Urinary bladder (tissue), 4 donors: Measurements from ENCODE around the gene BCL10. TPM values are rescaled to one million over a fixed set of nuclear protein-coding genes. Genes with fewer than 3 reads are reported as not detected.
"Not testable (repeated sequence)": the region's sequence is repeated elsewhere in the genome, so short reads cannot be mapped to it uniquely, and the experiment has no call there.

Source experiments
- DNase-seq: peaks from one replicate; pipeline ENCODE4 v3.0.0-alpha.2; 2015; ENCODE audit errors: extremely low spot score
- H3K27ac ChIP-seq: one replicate; pipeline ENCODE4 v1.5.1; 2013; ENCODE audit warnings: low read depth, mild to moderate bottlenecking, moderate library complexity
- H3K36me3 ChIP-seq: one replicate; pipeline ENCODE4 v1.6.1; 2013; ENCODE audit warnings: mild to moderate bottlenecking, moderate library complexity; ENCODE audit not compliant: insufficient read depth
- H3K4me1 ChIP-seq: one replicate; pipeline ENCODE4 v1.6.1; 2013; ENCODE audit warnings: mild to moderate bottlenecking, moderate library complexity; ENCODE audit not compliant: insufficient read depth
- H3K4me3 ChIP-seq: one replicate; pipeline ENCODE4 v1.5.1; 2013; ENCODE audit warnings: low read depth, low read length
- WGBS: extraction: QIAGEN DNeasy Blood & Tissue Kit; methylation state at CpG from one replicate; pipeline ENCODE4 v1.1.7; 2013; 5-methylcytosine and 5-hydroxymethylcytosine counted together
- polyA plus RNA-seq: library from polyadenylated mRNA; stranded (reverse); fragments of 200-250 nt; gene quantifications from one replicate; pipeline ENCODE4 v1.2.3, GENCODE V29; 2013
- total RNA-seq: library from RNA; depleted of rRNA; stranded (reverse); fragments of >200 nt; gene quantifications from one replicate; pipeline ENCODE4 v1.2.3, GENCODE V29; 2014
- donor health status: healthy with polysubstance abuse.
- donor health status: healthy.

The BCL10 gene
- total and polyA plus RNA-seq, 2 donors, result 9.6 to 36.6 TPM

DNA sequence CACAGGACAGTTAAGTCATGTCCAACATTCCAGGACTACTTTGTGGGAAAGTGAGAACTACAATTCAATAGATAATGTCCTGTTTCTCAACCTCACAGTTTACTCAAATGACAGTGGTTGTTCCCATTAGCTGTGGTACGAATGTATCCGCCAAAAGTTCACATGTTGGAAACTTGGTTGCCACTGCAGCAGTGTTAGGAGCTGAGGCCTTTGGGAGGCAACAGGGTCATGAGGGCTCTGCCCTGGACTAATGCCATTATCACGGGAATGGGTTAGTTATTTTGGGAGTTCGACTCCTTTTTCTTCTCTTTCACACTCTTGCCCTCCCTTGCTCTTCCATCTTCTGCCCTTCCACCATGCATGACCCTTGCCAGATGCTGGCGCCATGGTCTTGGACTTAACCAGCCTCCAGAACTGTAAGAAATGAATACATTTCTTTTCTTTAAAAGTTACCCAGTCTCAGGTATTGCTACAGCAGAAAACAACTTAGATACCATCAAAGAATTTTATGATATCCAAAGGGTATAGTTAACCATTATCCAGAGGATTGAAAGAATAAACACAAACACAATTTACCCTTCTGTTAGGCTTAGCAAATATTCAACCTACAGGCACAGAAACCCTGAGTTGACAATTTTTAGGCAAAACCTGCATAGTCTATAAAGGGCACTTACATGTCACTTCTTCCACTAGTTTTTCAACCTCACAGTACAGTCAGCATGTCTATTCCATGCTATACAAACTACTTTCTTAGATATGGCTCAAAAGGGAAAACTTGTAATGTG, 7.4 kb downstream of the BCL10 start:
- no peak overlapping the region for H3K27ac ChIP-seq
- no peak for DNase-seq
- no peak overlapping the region for H3K4me3 ChIP-seq
- no peaks in the 10 kb centered on the region for H3K4me1 ChIP-seq
- 91% methylated on average over 5 of the region's 5 CpGs for WGBS
- peaks cover 3% of the 10 kb centered on the region for H3K36me3 ChIP-seq

DNA sequence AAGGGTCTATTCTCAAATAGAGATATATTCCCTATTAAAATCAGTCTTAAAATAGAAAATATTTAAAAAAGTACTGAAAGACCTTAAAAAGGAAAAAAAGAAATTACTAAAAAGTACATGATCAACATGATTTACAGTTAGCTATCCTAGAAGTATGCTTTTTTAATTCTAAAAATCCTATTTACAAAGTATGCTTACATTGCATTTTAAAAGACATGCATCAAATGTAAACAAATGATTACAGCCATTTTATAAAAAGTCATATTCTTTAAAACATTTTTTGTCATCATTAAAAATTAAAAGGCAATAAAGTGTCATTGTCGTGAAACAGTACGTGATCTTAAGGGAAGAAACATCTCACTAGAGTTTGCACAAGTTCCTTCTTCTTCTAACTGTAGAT, 9.1 kb downstream of the BCL10 start:
- H3K4me3 ChIP-seq, result no peak overlapping the region
- 87% methylated on average over 2 of the region's 2 CpGs for WGBS
- DNase-seq, result no peak
- H3K27ac ChIP-seq, result no peak overlapping the region
- H3K4me1 ChIP-seq, result no peaks in the 10 kb centered on the region
- H3K36me3 ChIP-seq, result peaks cover 3% of the 10 kb centered on the region

GRCh38 chr1:85264150-85264549, 12.3 kb downstream of the BCL10 start:
- Histone ChIP-seq H3K36me3 (peaks cover 3% of the 10 kb centered on the region), H3K4me1 (no peaks in the 10 kb centered on the region), H3K4me3 (no peak overlapping the region), H3K27ac (no peak overlapping the region)
- DNase-seq, result no peak
- 90% methylated on average over 2 of the region's 2 CpGs for WGBS

DNA sequence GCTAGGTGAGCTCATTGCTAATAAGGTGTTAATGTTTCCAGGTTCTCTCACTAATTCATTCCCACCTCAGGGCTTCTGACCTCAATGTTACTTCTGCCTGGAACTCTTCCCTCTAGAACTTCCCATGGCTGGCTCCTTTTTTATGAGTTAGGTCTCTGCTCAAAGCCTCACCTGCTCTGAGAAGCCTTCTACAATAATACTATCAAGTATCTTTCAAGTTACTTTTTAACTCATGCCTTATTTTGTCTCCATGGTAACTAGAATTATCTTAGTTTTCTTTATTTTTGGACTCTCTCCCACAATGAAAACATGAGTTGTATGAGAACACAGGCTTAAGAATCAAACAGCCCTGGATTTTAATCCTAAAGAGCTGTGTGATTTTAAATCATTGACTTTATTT, 13.4 kb downstream of the BCL10 start:
- peaks cover 3% of the 10 kb centered on the region for H3K36me3 ChIP-seq
- H3K4me1 ChIP-seq, result no peaks in the 10 kb centered on the region
- DNase-seq, result no peak
- no peak overlapping the region for H3K27ac ChIP-seq
- no peak overlapping the region for H3K4me3 ChIP-seq

- Histone ChIP-seq H3K4me3 (peak overlapping the region; percentile 100), H3K4me1 (no peaks in the 10 kb centered on the region), H3K27ac (peak overlapping the region; percentile 15), H3K36me3 (peaks cover 2% of the 10 kb centered on the region)
- WGBS, result 15% methylated on average over 7 of the region's 7 CpGs
- peak; percentile 50 for DNase-seq
These were observed 16.5 kb downstream of the BCL10 start for GRCh38 chr1:85259912-85260274.

DNA sequence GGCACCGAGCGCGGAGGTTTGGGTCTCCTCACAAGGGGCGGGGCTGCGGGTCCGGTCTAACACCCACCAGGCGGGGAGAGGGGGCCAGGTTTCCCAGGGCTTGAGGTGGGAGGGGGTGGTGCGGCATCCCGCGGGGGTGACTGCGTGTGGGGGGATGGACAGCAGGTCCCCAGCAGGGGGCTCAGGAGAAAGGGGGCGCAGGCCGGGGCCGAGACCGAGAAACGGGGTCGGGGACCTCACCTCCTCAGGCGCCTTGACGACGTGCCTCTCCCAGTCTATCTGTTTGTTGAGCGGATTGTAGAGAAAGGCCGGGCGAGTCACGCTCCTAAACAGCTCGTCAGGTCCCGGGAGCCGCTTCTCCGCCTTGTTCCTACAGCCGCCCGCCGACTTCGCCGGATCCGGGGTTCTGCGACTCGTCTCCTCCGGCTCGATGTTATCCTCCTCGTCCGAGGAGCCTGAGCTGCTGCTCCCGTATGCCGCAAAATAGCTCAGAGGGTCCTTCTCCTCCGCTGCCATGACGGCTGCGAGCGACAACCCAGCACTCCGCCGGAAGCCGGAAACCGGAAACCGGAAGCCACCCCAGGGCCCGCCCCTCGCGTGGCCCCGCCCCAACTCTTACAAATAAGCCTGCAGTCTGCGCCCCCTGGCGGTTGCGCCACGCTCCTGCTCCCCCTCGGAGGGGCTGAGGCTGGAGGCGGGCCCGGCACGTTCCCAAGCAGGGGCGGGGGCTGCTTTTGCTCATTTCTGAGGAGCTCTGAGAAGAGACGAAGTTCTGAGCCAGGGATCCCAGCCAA, 17.1 kb downstream of the BCL10 start, which contains the start of gene C1orf52:
Gene C1orf52, minus strand, starts transcription at position 545 of the 794 bp plus-strand sequence. Its CDS starts 29 bp downstream, at position 516.
- WGBS, result under 1% methylated on average over 65 of the region's 65 CpGs
- no peaks in the 10 kb centered on the region for H3K4me1 ChIP-seq
- H3K4me3 ChIP-seq, result peak within 1 kb of the TSS; percentile 100
- H3K36me3 ChIP-seq, result peaks cover 2% of the 10 kb centered on the region
- peak within 1 kb of the TSS; percentile 64 for H3K27ac ChIP-seq
- DNase-seq, result peak; percentile 87

- Histone ChIP-seq H3K4me1 (no peaks in the 10 kb centered on the region), H3K27ac (no peak overlapping the region), H3K36me3 (peaks cover 2% of the 10 kb centered on the region), H3K4me3 (peak overlapping the region; percentile 100)
- DNase-seq, result no peak
- 3% methylated on average over 19 of the region's 19 CpGs for WGBS
These were observed 17.8 kb downstream of the BCL10 start for GRCh38 chr1:85258536-85259117.

DNA sequence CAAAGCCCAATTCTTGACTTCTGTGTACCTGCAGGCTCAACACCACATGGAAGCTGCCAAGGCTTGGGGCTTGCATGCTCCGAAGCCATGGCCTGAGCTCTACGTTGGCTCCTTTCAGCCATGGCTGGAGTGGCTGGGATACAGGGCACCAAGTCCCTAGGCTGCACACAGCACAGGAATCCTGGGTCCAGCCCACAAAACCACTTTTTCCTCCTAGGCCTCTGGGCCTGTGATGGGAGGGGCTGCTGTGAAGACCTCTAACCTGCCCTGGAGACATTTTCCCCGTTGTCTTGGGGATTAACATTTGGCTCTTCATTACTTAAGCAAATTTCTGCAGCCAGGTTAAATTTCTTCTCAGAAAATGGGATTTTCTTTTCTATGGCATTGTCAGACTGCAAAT, 27.4 kb downstream of the BCL10 start:
- not testable (repeated sequence) for H3K36me3 ChIP-seq, H3K4me1 ChIP-seq, H3K4me3 ChIP-seq, H3K27ac ChIP-seq, DNase-seq
- WGBS, result 86% methylated on average over 3 of the region's 3 CpGs

- H3K4me1 ChIP-seq, result no peaks in the 10 kb centered on the region
- H3K4me3 ChIP-seq, result no peak overlapping the region
- no peaks in the 10 kb centered on the region for H3K36me3 ChIP-seq
- WGBS, result 77% methylated on average over 1 of the region's 1 CpG
- DNase-seq, result no peak
- H3K27ac ChIP-seq, result no peak overlapping the region
These were observed 30.5 kb downstream of the BCL10 start for GRCh38 chr1:85245891-85246290.

GRCh38 chr1:85245456-85245855, 31.0 kb downstream of the BCL10 start:
- 19% methylated on average over 1 of the region's 1 CpG for WGBS
- no peaks in the 10 kb centered on the region for H3K36me3 ChIP-seq
- no peak overlapping the region for H3K4me3 ChIP-seq
- no peak for DNase-seq
- no peak overlapping the region for H3K27ac ChIP-seq
- no peaks in the 10 kb centered on the region for H3K4me1 ChIP-seq

GRCh38 chr1:85244271-85245061, 32.0 kb downstream of the BCL10 start:
- no peak for DNase-seq
- Histone ChIP-seq H3K36me3 (no peaks in the 10 kb centered on the region), H3K4me1 (no peaks in the 10 kb centered on the region), H3K27ac (peak overlapping the region; percentile 16), H3K4me3 (no peak overlapping the region)
- 20% methylated on average over 4 of the region's 4 CpGs for WGBS

DNA sequence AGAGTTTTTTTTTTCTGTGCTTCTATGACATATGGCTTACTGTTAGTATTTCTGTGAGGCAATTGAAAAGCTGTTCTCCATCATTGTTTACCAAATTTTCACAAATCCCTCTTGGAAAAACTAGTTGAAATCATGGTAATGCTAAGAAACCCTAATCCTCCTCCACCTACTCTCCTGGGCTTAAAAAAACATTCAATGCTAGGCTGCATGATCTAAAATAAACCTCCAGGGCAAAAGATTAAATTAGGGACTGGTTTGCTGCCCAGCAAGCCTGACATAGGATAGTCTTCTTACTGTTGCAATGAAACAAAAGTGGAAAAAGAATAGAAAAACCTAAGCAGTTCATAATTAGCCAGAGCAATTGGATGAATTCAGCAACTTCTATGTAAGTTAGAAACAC, 33.1 kb downstream of the BCL10 start:
- no peak overlapping the region for H3K4me3 ChIP-seq
- H3K36me3 ChIP-seq, result no peaks in the 10 kb centered on the region
- no peak overlapping the region for H3K27ac ChIP-seq
- no peaks in the 10 kb centered on the region for H3K4me1 ChIP-seq
- no peak for DNase-seq

DNA sequence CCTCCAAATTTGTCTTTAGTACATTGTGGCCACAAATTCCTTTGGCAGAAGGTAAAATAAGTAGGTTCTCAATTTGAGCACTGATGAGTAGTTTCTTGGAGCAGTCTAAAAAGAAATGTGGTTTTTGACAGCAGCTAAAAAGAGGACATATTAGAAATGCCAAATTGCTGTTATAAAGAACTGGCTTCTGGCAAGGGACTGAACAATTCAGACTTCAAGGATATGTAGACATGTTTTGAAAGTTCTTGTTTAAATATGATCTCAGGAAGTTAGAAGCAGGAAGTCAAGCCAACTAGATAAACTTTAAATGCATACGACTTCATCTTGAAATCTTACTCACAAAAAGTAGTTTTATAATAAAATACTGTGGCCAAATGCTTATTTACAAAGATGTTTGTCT, 35.8 kb downstream of the BCL10 start:
- Histone ChIP-seq H3K27ac (peak overlapping the region; percentile 23), H3K4me3 (no peak overlapping the region), H3K4me1 (no peaks in the 10 kb centered on the region), H3K36me3 (no peaks in the 10 kb centered on the region)
- DNase-seq, result no peak
- WGBS, result 0% methylated on average over 1 of the region's 1 CpG
